SU-DHL-6 (cell line): ENCODE results near the gene HTATSF1.

Source experiments
- H2AFZ ChIP-seq: fragments of 200-600 bp; sonication (generic); 2 replicates; pipeline ENCODE4 v1.6.1; 2014; ENCODE audit warnings: low read depth, mild to moderate bottlenecking, moderate library complexity, mixed read lengths, antibody characterized with exemption, low read length; ENCODE audit not compliant: severe bottlenecking
- H3F3A ChIP-seq: fragments of 200-600 bp; shearing (Covaris generic); 2 replicates; pipeline ENCODE4 v1.6.0; 2016; ENCODE audit warnings: antibody characterized with exemption, mild to moderate bottlenecking; ENCODE audit not compliant: insufficient read depth
- H3K27ac ChIP-seq: fragments of 200-600 bp; sonication (generic); 2 replicates; pipeline ENCODE4 v1.5.1; 2016; ENCODE audit warnings: low read depth, mild to moderate bottlenecking, low read length, moderate library complexity, mixed read lengths
- H3K27me3 ChIP-seq: fragments of 200-600 bp; sonication (generic), shearing (Covaris generic); 2 replicates; pipeline ENCODE4 v1.6.0; 2014; ENCODE audit warnings: mild to moderate bottlenecking, low read length
- H3K36me3 ChIP-seq: fragments of 200-600 bp; sonication (generic); 2 replicates; pipeline ENCODE4 v1.6.1; 2014; ENCODE audit warnings: mild to moderate bottlenecking, low read length, mixed read lengths
- H3K4me2 ChIP-seq: fragments of 300-600, 200-600 bp; shearing (Covaris generic), sonication (generic); 2 replicates; pipeline ENCODE4 v1.6.0; 2014; ENCODE audit warnings: low read length, low read depth, mild to moderate bottlenecking; ENCODE audit not compliant: poor library complexity, severe bottlenecking
- H3K4me3 ChIP-seq: fragments of 200-600 bp; sonication (generic); 2 replicates; pipeline ENCODE4 v1.5.1; 2014; ENCODE audit warnings: antibody characterized with exemption, low read length, mild to moderate bottlenecking, mixed read lengths; ENCODE audit not compliant: insufficient read depth, poor library complexity, severe bottlenecking
- H3K79me2 ChIP-seq: fragments of 200-600 bp; sonication (generic); 2 replicates; pipeline ENCODE4 v1.6.1; 2014; ENCODE audit warnings: mild to moderate bottlenecking, low read length, moderate library complexity; ENCODE audit not compliant: insufficient read depth
- H3K9ac ChIP-seq: fragments of 200-600 bp; sonication (generic); 2 replicates; pipeline ENCODE4 v1.7.0; 2014; ENCODE audit warnings: mild to moderate bottlenecking, low read length
- H3K9me2 ChIP-seq: fragments of 200-600 bp; sonication (generic); replicated peaks from 2 replicates; pipeline ENCODE4 v1.6.1; 2014; ENCODE audit warnings: low read length; ENCODE audit not compliant: insufficient read depth
- H3K9me3 ChIP-seq: fragments of 200-600 bp; sonication (generic); 2 replicates; pipeline ENCODE4 v1.6.1; 2014; ENCODE audit warnings: low read length, mixed read lengths; ENCODE audit not compliant: insufficient read depth
- H4K20me1 ChIP-seq: fragments of 200-600 bp; sonication (generic); 2 replicates; pipeline ENCODE4 v1.6.1; 2014; ENCODE audit warnings: low read depth, mild to moderate bottlenecking, antibody characterized with exemption, low read length, moderate library complexity, mixed read lengths
- CTCF ChIP-seq: fragments of 200-600 bp; sonication (generic); IDR thresholded peaks from one replicate; pipeline ENCODE4 v1.5.1; 2017; ENCODE audit warnings: antibody characterized with exemption, mild to moderate bottlenecking, low read length, moderate library complexity; ENCODE audit not compliant: insufficient read depth, poor library complexity, severe bottlenecking
- EZH2phosphoT487 ChIP-seq: fragments of 200-600 bp; sonication (generic), shearing (Covaris generic); conservative IDR thresholded peaks from 2 replicates; pipeline ENCODE4 v1.6.1; 2018; ENCODE audit warnings: mild to moderate bottlenecking, antibody characterized with exemption, low read length, moderate library complexity, mixed read lengths

Gene HTATSF1

GRCh38 chrX:136534131-136534530, 36.7 kb downstream of the HTATSF1 start:
- no peaks in the 10 kb centered on the region for H3K79me2 ChIP-seq
- H4K20me1 ChIP-seq: no peaks in the 10 kb centered on the region
- no peak overlapping the region for H3K27ac ChIP-seq
- no peak overlapping the region for H3K4me3 ChIP-seq
- no peak overlapping the region for H3K9ac ChIP-seq
- H3K9me2 ChIP-seq: no peaks in the 10 kb centered on the region
- no peaks in the 10 kb centered on the region for H3K9me3 ChIP-seq
- no peaks in the 10 kb centered on the region for H3F3A ChIP-seq
- no peak overlapping the region for H3K4me2 ChIP-seq
- TF ChIP-seq CTCF: no peak
- TF ChIP-seq EZH2phosphoT487: no peak
- H2AFZ ChIP-seq: no peak overlapping the region
- no peaks in the 10 kb centered on the region for H3K27me3 ChIP-seq
- H3K36me3 ChIP-seq: no peaks in the 10 kb centered on the region

- H4K20me1 ChIP-seq: no peaks in the 10 kb centered on the region
- H3K9ac ChIP-seq: no peak overlapping the region
- no peaks in the 10 kb centered on the region for H3K27me3 ChIP-seq
- H3K9me3 ChIP-seq: no peaks in the 10 kb centered on the region
- no peaks in the 10 kb centered on the region for H3K36me3 ChIP-seq
- no peak overlapping the region for H2AFZ ChIP-seq
- no peaks in the 10 kb centered on the region for H3K79me2 ChIP-seq
- H3K9me2 ChIP-seq: no peaks in the 10 kb centered on the region
- H3K27ac ChIP-seq: no peak overlapping the region
- no peaks in the 10 kb centered on the region for H3F3A ChIP-seq
- no peak overlapping the region for H3K4me3 ChIP-seq
- H3K4me2 ChIP-seq: no peak overlapping the region
- TF ChIP-seq EZH2phosphoT487: no peak
- TF ChIP-seq CTCF: no peak
Observed at GRCh38 chrX:136538811-136539210, 41.4 kb downstream of the HTATSF1 start.

GRCh38 chrX:136540226-136540625, 42.8 kb downstream of the HTATSF1 start:
- H3K36me3 ChIP-seq: no peaks in the 10 kb centered on the region
- no peak overlapping the region for H2AFZ ChIP-seq
- H3K4me3 ChIP-seq: no peak overlapping the region
- no peaks in the 10 kb centered on the region for H3K9me2 ChIP-seq
- no peaks in the 10 kb centered on the region for H3K27me3 ChIP-seq
- TF ChIP-seq CTCF: no peak
- TF ChIP-seq EZH2phosphoT487: no peak
- H3K4me2 ChIP-seq: no peak overlapping the region
- H3K9ac ChIP-seq: no peak overlapping the region
- H3K27ac ChIP-seq: no peak overlapping the region
- no peaks in the 10 kb centered on the region for H3F3A ChIP-seq
- no peaks in the 10 kb centered on the region for H3K79me2 ChIP-seq
- H3K9me3 ChIP-seq: no peaks in the 10 kb centered on the region
- H4K20me1 ChIP-seq: no peaks in the 10 kb centered on the region

- H3K9me3 ChIP-seq: no peaks in the 10 kb centered on the region
Observed at GRCh38 chrX:136541294-136541693, 43.9 kb downstream of the HTATSF1 start.

More at GRCh38 chrX:136541294-136541693, 43.9 kb downstream of the HTATSF1 start:
- H3K9me2 ChIP-seq: no peaks in the 10 kb centered on the region
- H3K27ac ChIP-seq: no peak overlapping the region
- TF ChIP-seq EZH2phosphoT487: no peak
- TF ChIP-seq CTCF: no peak
- H3K4me3 ChIP-seq: no peak overlapping the region
- H3F3A ChIP-seq: no peaks in the 10 kb centered on the region
- no peaks in the 10 kb centered on the region for H3K27me3 ChIP-seq
- H3K36me3 ChIP-seq: no peaks in the 10 kb centered on the region
- H3K9ac ChIP-seq: no peak overlapping the region
- no peaks in the 10 kb centered on the region for H3K79me2 ChIP-seq
- no peak overlapping the region for H2AFZ ChIP-seq
- H3K4me2 ChIP-seq: no peak overlapping the region
- no peaks in the 10 kb centered on the region for H4K20me1 ChIP-seq
